G401.6 (cell line): ENCODE measurements around the gene PHACTR1.

Experiments used
- FAIRE-seq: peaks from 2 replicates; lab custom pipeline; 2012; peaks lifted over from hg19 to GRCh38; lab: Jason Lieb, UNC

PHACTR1 gene

GRCh38 chr6:13290335-13290734 lies 573.8 kb downstream of the PHACTR1 start:
- FAIRE-seq, result no peak

DNA sequence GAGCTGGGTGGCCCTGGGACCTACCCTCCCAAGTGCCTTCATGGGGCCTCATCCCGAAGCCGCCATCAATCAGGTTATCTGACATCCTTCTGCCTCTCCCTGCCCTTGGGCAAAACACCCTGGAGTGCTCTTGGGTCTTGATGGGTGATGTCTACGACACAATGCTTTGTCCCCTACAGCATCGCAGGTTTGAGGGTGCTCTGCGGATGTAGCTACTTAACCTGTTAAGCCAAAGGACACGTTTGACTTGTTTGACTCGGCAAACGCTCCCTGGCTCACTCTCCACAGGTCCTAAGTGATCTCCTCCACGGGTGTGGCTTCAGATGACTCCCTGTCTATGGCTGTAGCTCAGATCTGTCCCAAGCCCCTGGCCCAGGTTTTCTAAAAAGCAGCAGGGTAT lies 576.2 kb downstream of the PHACTR1 start:
- FAIRE-seq, result no peak

- no peak for FAIRE-seq
Measured at GRCh38 chr6:13294499-13295069, 578.0 kb downstream of the PHACTR1 start.

GRCh38 chr6:13295576-13295975 lies 579.0 kb downstream of the PHACTR1 start:
- FAIRE-seq, result no peak

GRCh38 chr6:13296536-13296997 lies 580.0 kb downstream of the PHACTR1 start:
- FAIRE-seq, result no peak

- FAIRE-seq, result no peak
Measured at GRCh38 chr6:13297391-13297790, 580.8 kb downstream of the PHACTR1 start.

DNA sequence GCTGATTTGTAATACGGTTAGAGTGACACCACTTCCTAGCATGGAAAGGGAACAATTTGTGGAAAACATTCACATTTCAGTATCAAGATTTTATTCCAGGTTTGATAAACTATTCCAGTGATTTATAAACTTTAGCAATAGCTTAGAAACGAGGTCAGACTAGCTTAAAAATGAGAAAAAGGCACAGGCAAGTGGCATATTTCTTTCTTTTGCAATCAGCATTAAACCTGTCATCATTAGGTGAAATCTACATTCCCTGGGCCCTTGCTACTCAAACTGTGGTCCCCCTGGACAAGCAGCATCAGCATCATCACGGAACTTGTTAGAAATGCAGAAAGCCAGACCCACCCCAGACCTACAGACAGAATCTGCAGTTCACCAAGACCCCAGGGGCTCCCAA lies 581.9 kb downstream of the PHACTR1 start:
- FAIRE-seq, result no peak

DNA sequence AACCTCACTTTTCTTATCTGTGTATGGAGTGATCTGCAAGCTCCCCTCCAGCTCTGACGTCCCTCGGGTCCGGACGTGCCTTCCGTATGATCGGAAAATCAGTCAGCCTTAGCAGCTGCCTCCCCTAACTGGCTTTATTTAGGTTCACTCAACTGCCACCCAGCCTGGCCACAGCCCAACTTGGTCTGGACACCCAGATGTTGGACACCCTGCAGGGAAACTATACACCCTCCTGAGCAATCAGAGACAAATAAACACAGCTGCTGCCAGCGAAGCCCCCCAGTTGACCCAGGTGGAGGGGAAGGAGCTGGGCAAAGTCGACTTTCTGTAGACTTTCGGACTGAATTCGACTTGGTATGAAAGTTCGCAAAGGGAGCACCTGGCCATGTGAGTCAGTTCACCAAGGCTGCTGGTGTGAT lies 582.8 kb downstream of the PHACTR1 start:
- FAIRE-seq, result no peak

- FAIRE-seq, result no peak
Measured at GRCh38 chr6:13299918-13300317, 583.4 kb downstream of the PHACTR1 start.

- no peak for FAIRE-seq
Measured at GRCh38 chr6:13300643-13301590, 584.4 kb downstream of the PHACTR1 start.

- FAIRE-seq, result no peak
Measured at GRCh38 chr6:13302291-13302690, 585.7 kb downstream of the PHACTR1 start.

DNA sequence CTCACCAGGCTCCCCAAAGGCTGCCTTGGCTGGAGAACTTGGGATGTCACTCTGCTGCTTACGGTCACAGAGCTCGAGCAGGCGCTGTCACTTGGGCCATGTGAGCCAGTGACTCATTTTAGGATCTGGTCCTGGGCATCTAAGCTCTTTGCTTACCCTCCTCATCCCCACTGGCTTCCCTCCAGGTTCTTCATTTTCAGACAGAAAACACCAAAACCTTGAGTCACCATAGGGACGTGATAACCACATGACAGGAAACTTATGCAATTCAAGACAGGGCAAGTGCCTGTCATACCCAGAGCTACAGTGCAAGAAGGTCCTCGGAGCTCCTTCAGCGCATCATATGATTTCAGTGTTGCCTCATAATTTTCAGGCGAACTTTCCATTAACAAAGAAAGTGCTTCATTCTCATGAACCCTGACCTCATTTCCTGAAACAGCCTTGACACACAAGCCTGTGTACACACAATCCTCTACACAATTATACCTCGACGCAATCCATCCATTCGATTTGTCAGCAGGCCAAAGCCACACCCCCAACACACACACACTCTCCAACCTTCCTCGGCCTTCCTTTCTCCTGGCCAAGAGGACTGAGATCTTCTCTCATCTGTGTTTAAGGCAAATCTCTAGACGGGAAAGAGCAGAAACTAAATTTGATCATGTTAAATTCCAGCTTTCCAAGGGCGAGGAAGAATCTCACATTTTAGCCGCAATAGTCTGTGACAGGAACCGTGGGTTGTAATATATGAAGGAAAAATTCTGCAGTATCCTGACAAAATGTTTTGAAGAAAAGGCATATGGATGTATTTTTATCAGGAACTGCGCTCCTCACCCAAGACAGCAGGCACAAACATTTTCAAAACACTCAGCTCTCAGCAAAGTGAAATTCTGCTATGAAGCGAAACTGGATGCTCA lies 586.4 kb downstream of the PHACTR1 start:
- FAIRE-seq, result no peak

- FAIRE-seq, result no peak
Measured at GRCh38 chr6:13303668-13304017, 587.1 kb downstream of the PHACTR1 start.

DNA sequence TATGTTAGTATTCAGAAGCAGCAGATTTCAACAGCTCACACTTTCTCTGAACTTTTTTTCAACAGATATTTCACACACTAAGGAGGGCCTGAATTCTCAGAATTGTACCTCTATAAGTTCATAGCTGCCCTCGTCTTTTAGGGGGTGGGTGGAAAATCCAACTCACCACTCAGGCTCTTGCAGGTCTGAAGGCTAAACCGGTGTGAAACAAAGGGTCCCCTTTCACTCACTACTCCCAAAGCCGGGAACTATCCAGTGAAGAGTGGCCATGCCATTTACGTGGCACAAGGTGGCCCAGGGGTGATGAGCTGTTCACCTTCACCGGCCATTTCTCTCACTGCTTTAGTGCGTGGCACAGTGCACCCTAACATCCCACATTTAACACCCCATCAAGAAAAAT lies 587.5 kb downstream of the PHACTR1 start:
- no peak for FAIRE-seq

DNA sequence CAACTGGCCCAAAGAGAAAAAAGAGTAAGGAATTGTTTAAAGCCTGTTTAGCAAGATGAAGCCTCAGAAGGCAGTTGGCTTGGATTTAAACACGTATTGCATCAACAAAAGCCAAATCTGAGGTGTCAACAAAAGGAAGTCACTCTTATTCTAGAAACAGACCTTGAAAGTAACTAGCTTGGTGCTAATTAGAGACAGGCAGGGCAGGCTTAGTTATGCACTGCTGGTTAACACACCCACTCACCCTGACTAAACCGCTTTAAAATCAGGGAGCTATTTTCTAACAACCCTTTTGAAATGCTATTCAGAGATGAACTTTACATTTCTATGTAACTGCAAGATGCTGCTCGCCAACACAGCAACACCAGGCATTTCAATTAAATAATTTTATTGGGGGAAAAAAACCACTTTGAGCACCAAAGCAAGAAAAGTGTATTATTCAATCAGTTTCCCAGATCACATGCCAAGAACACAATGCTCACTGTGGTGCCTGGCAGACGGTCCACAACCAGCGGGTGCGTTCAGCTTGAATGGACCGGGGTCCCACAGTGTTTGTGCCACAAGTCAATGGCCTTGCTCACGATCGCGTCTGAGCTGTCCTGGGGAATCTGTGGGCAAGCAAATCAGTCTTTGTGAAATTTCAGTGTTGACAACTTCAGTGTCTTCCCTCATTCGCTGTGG lies 588.2 kb downstream of the PHACTR1 start:
- FAIRE-seq, result no peak

DNA sequence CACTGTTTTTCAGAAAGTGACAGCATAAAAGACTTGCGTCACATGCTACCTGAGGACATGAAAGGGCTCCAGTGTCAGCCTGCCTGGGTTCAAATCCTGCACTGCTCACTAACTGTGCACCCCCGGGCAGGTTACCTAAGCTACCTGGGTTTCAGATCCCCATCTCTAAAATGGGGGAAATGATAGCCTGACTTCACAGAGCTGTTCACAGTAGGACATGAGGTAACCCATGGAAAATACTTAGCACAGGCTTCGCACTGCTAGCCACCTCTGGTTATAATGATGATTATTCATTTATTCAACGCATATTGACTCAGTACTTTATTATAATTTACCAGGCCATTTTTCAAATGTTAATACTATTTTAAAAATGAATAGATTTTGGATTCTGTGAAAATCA lies 588.7 kb downstream of the PHACTR1 start:
- FAIRE-seq, result no peak

GRCh38 chr6:13305791-13306190 lies 589.2 kb downstream of the PHACTR1 start:
- FAIRE-seq, result no peak

DNA sequence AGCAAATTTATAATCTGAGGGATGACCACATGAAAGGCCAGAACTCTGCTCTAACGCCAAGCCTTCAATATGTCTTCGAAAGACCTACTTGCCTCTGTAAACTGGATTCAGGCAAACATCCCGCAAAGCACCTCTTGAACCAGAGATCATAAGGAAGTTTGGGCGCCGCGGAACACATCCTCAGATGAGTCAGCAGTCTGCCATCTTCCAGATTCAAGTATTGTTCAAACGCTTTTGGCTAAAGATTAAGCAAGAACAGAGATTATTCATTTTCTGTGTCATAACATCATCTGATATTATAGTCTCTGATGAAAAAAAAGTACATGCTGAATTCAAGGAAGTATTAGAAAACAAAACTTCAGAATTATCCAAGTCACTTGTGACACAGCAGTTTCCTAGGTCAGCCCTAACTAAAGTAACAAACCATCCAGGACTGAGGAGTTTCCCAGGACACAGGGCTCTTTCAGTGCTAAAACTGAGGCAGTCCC lies 591.0 kb downstream of the PHACTR1 start:
- FAIRE-seq, result no peak

GRCh38 chr6:13308332-13308731 lies 591.8 kb downstream of the PHACTR1 start:
- no peak for FAIRE-seq

DNA sequence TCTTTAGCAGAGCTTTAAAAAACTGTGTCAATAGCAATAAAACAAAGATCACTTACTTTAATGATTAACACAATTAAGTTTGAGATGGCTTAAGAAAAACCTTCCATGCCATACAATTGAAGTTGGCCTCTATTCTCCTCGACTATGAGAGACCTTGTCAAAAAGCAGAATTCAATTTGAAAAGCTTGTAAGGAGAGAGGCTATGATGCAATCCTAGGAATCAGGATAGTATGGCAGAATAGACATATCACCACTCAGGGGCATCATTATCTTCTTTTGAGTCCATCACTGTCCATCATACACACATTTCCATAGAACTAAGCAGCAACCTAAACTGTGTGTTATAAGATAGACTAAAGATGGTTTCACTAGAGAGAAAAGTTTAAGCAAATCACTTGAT lies 594.6 kb downstream of the PHACTR1 start:
- FAIRE-seq, result no peak

DNA sequence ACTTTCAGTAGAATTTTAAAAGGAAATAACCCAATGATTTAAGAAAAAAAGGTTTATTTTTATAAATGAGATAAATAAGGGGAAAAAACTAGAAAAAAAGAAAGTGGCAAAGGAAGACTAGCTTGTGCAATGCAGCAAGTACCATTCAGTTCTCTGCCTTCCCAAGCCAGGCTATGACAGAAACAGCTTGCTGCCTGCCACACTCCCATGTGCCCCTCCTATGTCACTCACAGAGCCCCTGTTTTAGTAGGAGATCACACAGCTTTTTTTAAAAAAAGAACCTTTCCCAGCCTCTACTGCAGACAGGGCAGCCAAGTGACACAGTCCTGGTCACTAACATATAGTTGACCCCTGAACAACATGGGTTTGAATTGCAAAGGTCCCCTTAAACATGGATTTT lies 598.2 kb downstream of the PHACTR1 start:
- no peak for FAIRE-seq

- no peak for FAIRE-seq
Measured at GRCh38 chr6:13315896-13316295, 599.3 kb downstream of the PHACTR1 start.
